HG03025 (cell line): ENCODE data around the gene SELENOO.

Experiments used
- ATAC-seq: cut with Tn5 transposase; IDR thresholded peaks from one replicate; pipeline ENCODE4 v1.9.1; 2021; ENCODE audit warnings: mild to moderate bottlenecking, moderate library complexity; ENCODE audit not compliant: unreplicated experiment, low FRiP score

Gene SELENOO

DNA sequence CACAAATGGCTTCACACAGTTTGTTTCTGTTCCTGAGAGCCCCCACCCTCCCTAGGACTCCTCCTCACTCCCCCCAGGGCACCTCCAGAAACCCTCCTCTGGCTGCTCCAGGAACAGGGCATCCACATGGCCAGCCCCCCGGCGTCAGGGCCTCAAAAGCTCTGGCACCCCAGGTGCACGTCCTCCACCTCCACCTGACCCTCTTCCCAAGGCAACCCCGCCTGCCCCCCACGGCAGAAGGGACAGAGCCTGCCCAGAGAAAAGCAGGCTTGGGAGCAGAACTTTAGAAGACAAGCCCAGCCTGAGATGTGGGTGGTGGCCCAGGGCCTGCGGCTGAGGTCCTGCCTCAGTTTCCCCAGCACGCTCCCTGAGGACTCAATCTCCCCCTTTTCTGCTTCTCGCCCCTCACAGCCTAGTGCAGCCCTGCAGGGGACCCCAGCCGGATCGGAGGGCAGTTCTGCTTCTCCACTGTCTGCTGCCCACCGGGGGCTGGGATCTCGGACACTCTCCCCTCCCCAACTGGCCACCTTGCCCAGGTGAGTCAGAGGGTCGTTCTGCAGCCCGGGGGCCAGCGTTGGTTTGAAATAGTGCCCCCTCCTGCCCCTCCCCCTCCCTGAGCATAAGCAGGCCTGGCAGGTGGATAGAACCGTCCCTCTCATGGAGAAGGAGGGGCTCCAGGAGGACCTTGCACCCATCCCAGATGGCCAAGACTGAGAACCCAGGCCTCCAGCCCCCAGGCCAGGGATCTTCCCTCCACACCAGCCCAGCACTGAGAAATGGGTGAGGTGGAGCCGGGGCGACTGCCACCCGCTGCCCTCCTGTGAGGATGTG lies 17.5 kb upstream of the SELENOO start:
- ATAC-seq = no peak

DNA sequence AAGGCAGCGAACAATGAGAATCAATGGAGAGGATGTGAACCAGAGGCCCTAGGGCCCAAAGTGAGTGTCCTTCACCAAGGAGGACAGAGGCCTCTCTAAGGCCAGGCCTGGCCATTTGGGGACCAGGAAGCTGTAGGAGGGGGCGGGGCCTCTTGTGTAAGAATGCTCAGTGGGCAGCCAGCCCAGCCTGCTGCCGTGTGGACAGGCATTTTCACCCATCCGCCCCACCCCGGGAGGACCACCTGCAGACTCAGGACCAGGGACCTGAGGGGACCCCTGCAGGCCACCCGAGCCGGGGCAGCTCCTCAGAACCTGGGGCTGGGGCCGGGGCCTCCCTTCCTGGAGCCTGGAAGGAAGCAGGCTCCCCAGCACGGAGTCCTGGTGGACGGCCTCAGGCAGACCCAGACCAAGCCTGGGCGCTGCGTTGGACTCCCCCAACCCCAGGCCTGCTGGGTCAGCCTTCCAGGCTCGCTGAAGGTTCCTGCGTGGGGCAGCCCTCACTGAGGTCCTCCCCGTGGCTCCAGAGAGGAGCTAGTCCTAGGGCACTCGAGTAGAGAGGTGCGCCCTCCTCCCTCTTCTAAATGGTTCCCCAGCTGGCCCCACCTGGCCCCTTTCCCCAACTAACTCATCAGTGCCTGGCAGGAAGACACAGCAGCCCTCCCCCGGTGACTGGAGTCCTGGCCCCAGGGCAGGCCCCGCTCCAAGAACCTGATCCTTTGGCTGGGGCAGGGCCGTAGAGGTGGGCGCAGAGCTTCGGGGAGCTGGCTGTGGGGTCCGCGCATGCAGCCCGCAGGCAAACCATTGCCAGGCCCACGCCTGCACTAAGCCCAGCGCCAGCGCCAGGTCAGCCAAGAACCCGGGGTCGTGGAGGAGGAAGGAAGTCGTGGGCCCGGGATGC lies 16.6 kb upstream of the SELENOO start:
- ATAC-seq = no peak

DNA sequence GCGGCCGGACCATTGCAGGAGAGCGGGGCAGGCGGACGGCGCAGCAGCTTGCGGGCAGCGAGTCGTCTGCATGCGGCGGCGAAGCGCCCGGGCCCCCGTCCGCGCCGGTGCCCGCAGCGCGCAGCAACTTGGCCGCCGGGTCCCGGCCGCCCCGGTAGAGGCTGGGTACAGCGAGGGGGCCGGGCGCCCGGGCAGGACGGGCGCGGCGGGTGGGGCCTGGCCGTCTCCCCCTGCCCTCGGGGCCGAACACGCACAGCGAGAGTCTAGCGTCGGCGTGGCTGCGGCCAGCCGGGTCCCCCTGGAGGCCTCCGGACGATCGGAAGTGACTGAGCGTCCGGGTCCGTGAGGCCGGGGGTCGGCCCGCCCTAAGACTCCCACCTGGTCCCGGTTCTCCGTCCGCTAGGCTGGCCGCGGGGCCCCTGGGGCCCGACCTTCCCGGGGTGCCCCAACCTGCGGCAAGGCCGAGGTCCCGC lies 15.9 kb upstream of the SELENOO start:
- no peak for ATAC-seq

DNA sequence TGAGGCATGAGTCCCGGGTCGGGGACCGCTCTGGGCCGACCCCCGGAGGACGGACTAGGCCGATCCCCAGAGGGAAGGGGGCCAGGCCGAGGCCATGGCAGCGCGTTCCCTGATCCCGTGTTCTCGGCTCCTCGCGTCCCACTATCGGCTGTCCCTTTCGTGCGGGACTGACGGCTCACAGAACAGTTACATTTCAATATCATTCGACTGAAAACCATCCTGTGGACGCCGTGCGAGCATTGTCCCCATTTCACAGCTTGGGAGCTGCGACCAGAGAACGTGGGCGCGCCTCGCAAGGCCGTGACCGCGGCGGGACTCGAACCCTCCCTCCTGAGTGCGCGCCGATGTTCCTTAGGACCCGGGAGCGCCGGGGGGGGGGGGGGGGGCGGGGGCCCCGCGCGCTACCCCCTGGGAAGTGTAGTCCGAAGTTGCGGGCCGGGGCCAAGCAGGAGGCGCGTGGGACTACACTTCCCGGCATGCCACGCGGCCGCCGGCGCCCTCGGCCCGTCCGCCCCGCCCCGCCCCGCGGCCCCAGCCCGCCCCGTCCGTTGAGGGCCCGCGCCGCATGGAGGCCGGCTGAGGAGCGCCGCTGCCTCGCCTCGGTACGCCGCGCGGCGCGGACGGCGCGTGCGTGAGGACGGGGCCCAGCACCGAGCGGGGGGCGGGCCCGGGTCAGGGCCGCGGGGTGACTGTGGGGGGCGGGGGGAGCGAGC lies 15.3 kb upstream of the SELENOO start, which contains the start of gene TRABD:
Gene TRABD, plus strand, starts transcription at position 539 of the 713 bp plus-strand sequence. CDS start 7,148 bp downstream, outside the sequence.
- no peak for ATAC-seq

DNA sequence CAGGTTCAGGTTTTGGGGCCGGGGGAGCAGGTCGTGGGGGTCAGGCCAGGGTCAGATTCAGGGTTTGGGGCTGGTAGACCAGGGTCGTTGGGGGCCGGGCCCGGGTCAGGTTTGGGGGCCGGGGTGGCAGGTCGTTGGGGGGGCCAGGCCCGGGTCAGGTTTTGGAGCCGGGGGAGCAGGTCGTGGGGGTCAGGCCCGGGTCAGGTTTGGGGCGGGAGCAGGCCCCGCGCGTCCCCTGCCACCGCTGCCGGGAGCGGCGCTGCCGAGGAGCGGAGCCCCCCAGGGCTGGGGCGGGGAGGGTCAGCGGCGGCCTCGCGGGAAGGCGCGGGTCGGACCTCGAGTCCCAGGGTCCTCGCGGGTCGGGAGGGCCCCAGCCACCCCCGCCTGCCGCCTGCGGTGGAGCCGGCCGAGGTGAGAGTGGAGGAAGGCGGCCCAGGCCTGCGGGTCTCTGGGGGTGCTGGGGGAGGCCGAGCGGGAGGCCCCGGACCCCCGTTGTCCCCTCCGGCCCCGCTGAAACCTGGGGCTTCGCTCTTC lies 14.6 kb upstream of the SELENOO start:
- ATAC-seq = no peak

DNA sequence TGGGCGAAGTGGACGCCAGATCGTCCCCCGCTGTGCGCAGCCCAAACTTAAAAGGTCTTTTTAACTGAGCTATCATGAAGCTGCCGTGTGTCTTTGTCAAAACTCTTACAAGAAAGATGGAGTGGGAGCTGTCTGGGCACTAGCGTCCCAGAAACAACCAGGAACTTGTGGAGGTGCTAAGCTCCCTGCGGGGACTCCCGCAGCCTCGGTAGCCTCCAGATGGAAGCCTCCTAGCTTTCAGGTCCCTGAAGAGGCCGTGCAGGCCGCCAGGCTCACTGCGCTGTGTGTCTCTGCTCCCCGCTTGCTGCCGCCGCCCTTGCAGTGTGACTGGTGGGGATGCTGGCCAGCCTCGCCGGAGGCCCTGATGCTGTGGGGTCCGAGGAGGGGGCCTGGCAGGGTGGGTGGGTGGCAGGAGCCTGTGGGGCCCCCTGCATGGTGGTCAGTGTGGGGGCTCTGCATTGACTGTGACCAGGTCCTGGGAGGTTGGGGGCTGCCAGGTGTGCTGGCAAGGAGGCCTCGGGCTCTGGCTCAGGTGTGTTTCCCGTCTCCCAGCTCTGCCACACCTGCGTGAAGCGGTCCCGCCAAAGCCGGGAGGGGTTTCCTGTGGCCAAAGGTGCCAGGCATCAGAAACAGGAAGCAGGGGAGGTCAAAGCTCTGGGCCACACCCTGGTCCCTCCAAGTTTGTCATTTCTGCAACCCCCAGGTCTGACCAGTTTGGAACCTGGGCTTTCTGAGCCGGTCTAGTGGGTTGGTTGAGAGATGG lies 13.9 kb upstream of the SELENOO start:
- no peak for ATAC-seq

DNA sequence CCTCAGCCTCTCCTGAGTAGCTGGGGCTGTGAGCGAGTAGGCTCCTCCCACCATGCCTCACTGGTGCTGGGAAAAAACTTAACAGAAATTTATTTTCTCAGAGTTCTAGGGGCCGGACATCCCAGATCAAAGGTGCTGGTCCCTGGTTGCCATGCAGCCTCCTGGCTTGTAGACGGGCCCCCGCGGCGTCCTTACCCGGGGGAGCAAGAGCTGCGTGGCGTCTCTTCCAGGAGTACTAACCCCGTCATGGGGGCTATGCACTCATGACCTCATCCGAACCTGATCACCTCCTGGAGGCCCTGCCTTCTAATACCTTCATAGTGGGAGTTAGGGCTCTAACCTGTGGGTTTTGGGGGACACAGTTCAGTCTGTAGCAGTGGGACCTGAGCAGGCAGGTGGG lies 12.5 kb upstream of the SELENOO start:
- no peak for ATAC-seq

DNA sequence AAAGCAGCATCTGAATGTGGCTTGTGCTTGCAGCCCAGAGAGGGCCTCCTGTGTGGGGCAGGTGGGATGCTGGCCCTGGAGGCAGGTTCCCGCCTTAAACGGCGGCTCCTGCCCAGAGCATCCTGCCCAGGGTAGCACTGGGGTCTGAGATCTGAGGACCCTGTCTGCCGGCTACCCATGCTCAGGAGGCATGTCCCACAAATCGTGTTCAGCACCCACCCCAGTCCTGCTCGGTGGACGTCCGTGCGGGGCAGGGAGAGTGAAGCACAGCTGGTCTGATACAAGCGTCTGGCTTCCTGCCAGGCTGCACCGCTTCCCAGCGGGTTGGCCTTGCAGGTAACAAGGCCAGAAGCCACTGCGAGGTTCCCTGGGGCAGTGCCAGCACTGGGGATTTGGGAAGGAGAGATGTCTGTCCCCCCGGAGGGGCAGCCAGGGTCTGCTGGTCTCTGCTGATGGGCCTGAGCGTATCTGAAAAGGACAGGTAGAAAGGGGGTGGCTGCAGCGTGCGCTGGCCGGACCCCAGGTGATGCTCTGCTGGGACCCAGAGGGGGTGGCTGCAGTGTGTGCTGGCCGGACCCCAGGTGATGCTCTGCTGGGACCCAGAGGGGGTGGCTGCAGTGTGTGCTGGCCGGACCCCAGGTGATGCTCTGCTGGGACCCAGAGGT lies 11.5 kb upstream of the SELENOO start:
- ATAC-seq = no peak

DNA sequence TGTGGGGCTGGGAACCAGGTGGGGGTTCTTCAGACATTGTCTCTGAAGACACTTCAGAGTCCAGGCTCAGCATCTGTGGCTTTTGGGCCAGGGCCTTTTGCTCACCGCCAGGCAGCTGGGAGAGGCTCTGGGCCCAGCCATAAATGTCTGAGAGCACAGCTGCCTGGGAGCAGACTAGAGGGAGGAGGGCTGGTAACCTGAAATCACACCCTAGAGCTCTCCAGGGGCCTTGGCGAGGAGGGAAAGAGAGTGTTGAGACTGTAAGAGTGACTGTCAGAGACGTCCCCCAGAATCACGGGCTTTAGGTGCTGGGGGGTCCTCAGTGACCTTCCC lies 11.0 kb upstream of the SELENOO start:
- ATAC-seq = no peak

DNA sequence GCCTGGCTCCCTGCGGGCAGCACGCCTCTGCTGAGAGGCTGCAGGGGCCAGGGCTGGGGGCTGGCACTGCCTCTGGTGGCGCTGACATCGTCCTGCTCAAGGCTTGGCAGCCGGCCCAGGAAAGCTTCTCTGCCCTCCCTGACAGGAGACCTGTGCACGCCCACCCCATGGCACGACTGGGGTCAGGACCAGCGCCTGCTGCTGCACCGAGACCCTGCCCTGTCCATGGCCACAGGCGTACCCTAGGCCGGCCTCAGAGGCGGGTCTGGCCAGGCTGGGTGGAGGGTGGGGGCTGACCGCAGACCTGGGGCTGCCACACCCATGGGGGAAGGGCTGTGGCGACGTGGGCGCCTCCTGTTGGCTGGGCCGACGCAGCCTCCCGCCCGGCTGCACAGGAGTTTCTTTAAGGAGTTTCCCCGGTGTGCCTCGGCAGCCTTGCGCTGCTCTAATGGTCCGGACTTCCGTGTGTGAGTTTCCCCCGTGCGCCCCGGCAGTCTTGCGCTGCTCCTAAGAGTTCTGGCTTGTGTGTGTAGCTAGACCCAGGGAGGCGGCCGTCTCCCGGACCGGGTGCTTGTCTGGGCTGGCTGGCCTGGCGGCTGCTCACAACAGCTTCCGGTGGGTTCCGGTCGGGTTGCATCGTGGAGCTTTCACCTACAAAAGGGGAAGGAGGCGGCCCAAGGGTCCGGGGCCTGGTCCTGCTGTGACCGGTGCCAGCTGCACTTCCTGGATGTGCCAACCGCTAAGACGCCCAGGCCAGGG lies 10.4 kb upstream of the SELENOO start:
- no peak for ATAC-seq

DNA sequence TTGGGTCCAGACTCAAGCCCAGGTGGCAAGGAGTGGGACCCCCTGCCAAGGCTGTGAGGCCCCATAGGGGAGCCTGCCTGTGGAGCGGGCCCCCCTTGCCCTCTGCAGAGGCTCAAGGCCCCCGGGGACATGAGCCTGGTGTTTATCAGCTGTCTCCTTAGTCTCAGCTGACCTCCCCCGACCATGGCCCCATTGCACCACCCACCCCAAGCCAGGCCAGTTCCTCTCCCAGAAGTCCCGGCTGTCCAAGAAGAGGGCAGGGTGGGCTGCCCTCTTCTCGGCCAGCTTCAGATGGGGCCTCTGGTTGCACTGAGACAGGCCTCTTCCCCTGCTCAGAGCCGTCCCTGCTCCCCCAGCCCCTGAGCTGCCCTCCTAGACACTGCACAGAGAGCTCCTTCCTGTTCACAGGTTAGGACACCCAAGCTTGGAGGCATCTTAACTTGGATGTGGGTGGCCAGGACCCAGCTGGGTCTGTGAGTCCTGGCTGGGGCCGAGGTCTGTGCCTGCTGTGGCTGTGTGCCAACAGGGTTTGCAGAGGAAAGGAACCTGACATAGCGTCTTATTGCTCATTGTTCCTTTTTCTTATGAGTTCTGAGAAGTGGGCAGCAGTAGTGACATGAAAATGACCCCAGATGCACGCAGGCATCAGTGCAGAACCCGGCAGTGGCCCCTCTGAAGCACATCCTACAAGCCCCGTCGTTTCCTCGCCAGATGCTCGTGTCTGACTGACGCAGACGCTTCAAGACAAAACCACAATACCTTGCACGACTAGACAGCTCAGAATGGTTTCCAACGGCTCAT lies 9.7 kb upstream of the SELENOO start:
- ATAC-seq = no peak

DNA sequence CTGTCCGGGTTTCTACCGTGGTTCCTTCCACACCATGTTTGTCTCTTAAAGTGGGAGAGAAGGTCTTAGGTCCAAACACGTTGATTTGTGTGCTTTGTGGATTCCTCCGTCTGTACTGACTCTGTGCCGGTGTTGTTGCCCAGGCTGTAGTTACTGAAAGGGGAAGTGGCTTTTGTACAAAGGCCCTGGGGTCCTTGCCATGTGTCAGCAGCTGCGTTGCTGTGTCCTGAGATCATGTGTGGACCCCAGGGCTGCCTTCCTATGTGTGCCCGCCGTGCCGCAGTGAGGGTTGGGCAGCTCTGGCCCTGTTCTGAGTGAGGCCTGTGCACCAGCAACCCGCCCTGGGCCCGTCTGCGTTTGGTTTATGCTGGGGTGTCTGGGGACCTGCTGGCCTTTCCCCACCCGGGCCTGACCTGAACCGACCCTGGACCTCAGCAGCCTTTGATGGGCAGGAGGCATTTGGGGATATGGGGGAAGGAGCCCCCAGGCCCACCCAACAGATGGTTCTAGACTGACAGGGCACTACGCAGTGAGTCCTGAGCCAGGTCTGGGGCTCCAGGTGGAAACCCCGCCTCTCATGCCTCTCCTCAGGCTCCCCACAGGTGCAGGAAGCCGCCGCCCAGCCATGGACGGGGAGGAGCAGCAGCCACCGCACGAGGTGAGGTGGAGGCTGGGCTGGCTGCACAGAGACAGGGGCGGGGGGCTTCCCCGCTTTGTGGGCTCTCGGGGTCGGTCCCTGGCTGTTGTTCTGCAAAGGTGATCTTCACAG lies 8.2 kb upstream of the SELENOO start:
- no peak for ATAC-seq

DNA sequence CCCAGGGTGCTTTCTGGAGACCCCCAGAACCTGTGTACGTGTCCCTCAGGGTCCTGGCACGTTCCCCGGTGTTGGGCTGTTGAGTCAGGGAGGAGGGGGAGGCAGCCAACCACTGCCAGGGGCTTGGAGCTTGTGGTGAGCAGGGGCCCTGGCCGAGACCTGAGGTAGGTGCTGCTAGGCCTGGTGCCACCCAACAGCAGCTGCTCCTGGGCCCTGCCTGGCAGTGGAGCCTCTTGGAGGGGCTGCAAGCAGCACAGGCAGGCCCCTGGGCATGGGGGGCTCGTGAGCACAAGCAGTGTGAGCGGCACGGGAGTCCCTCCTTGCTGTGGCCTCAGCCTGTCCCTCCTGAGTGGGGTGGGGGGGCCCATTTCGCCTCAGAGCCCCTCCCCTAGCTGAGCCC lies 7.2 kb upstream of the SELENOO start:
- ATAC-seq = no peak

DNA sequence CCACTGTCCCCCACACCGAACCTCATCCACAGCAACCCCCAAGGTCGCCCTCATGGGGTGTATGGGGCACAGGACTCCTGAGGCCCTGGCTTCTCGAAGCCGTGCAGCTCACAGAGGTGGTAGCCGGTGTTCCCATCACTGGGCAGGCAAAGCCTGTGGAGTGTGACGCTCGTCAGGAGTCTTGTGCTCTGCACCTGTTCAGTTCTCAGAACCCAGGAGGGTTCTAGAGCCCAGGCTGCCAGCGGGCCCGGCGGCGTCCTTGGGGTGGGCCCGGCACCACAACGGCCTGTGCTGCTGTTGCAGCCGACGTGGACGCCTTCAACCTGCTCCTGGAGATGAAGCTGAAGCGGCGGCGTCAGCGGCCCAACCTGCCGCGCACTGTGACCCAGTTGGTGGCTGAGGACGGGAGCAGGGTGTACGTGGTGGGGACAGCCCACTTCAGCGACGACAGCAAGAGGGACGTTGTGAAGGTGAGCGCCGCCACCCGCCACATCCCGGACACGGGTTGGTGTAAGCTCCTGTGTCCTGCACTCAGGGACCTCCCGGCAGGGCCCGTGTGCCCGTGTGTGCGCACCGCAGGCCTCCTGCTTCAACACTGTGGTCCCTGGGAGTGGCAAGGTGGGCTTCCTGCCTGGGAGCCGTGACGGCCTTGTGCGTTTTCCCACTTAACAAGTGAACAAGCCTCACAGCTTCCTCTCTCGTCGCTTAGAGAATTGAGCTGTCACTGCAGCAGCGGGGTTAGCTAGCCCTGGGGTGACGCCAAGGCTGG lies 6.6 kb upstream of the SELENOO start:
- no peak for ATAC-seq

DNA sequence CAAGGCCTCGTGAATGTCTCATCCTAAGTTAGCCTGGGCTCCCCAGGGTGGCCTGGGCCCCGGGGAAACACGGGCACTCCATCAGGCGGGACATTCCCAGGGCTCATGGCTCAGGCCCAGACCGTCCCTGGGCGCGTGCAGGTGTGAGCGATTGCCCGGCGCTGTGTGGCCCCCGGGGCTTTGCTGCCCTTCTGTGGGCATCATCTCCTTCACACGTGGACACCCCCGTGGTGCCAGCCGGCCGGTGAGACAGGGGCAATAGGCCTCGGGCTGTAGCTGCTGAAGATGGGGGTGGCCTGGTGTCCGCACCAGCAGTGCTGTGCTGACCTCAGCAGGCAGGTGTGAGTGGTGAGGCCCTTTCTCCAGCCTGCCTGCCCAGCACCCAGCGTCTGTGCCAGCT lies 4.6 kb upstream of the SELENOO start:
- ATAC-seq = no peak

DNA sequence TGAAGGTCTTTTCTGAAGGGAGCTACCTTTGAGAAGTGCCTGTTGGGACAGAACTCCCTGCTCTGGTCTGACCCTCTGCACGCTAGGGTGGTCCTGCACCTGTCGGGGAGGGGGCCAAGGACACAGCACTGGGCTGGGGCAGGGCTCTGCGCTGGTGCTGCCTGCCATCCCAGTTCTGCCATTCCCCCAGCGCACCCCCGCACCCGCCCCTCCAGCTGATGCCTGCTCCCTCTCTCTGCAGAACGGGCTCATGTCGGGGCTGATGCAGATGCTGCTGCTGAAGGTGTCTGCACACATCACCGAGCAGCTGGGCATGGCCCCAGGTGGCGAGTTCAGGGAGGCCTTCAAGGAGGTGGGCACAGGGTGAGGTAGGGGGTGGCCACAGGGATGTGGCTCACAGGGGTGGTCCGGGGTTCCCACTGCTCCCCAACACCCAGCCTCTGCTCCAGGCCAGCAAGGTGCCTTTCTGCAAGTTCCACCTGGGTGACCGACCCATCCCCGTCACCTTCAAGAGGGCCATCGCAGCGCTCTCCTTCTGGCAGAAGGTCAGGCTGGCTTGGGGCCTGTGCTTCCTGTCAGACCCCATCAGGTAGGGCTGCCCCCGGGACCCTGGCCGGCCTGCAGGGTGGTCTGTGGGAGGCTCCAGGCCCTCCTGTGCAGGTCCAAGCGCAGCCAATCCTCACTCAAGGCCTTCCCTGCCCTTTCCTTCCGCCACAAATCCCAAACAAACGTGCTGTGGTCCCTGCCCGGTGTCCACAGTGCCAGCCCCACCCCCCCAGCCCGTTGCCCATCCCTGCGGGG lies 3.6 kb upstream of the SELENOO start:
- ATAC-seq = no peak
